Heart left ventricle (tissue), 16 donors: ENCODE measurements around the gene CAMTA1. TPM values are rescaled to one million over a fixed set of nuclear protein-coding genes. Genes with fewer than 3 reads are reported as not detected.

Experiments used
- ATAC-seq, 4 donors: fragments of 200-7000 bp; cut with Tn5 transposase; one replicate each; pipeline ENCODE4 v1.9.1; 2020 to 2022; ENCODE audit warnings: moderate library complexity in 4 of 4, mild to moderate bottlenecking in 3 of 4, moderate number of reproducible peaks in 1 of 4
- DNase-seq, 5 donors: peaks; one replicate each; pipeline ENCODE4 v3.0.0-alpha.2; 2020
- H3K27ac ChIP-seq, 12 donors: fragments of 200-600 bp; sonication (generic) in 4 of 12; one replicate each; pipeline versions ENCODE4 v1.5.0 to v1.8.0; 2016 to 2022; ENCODE audit warnings: mild to moderate bottlenecking in 2 of 12
- H3K27me3 ChIP-seq, 9 donors: fragments of 200-600 bp; sonication (generic) in 2 of 9; one replicate each; pipeline versions ENCODE4 v1.5.1 to v1.8.0; 2016 to 2022; ENCODE audit warnings: mild to moderate bottlenecking in 3 of 9
- H3K36me3 ChIP-seq, 9 donors: fragments of 200-600 bp; sonication (generic) in 2 of 9; one replicate each; pipeline versions ENCODE4 v1.5.0 to v1.8.0; 2018 to 2022; ENCODE audit warnings: mild to moderate bottlenecking in 2 of 9
- H3K4me1 ChIP-seq, 12 donors: fragments of 200-600 bp; sonication (generic) in 4 of 12; one replicate each; pipeline versions ENCODE4 v1.5.0 to v1.8.0; 2016 to 2022; ENCODE audit warnings: mild to moderate bottlenecking in 3 of 12
- H3K4me3 ChIP-seq, 12 donors: fragments of 200-600 bp; sonication (generic) in 4 of 12; one replicate each; pipeline versions ENCODE4 v1.5.0 to v1.8.0; 2017 to 2022; ENCODE audit warnings: mild to moderate bottlenecking in 9 of 12, moderate library complexity in 4 of 12
- H3K9me3 ChIP-seq, 12 donors: fragments of 200-600 bp; sonication (generic) in 4 of 12; one replicate each; pipeline versions ENCODE4 v1.5.0 to v1.8.0; 2016 to 2022; ENCODE audit warnings: mild to moderate bottlenecking in 1 of 12
- POLR2A ChIP-seq, 2 donors: fragments of 450-650 bp; IDR thresholded peaks; one replicate each; pipeline ENCODE4 v1.6.1; 2017; ENCODE audit warnings: antibody characterized with exemption in 2 of 2, mild to moderate bottlenecking in 2 of 2, moderate library complexity in 2 of 2
- WGBS, 4 donors: extraction: QIAGEN DNeasy Blood & Tissue Kit in 2 of 4; methylation state at CpG; one replicate each; pipeline versions ENCODE4 v1.1.5 to v1.1.7; 2013 to 2018; 5-methylcytosine and 5-hydroxymethylcytosine counted together
- intact Hi-C, 10 donors: fragments of 100-400 bp; cut with DNase I; formaldehyde crosslinking; loops; one replicate each; pipeline versions ENCODE4 v1.11.1 to v1.14.2; 2022
- polyA plus RNA-seq, 2 donors: library from polyadenylated mRNA; stranded (reverse); fragments of 200-250 nt; gene quantifications; one replicate each; pipeline ENCODE4 v1.2.3, GENCODE V29; 2013
- total RNA-seq, 9 donors: library from RNA; depleted of rRNA in 2 of 9; stranded (reverse); fragments of >200 nt in 2 of 9; fragmentation: NEBNext Ultra II Directional in 3 of 9; extraction: Animal tissue kit (Norgen Biotek cat#: 25700) in 3 of 9; gene quantifications; one replicate each; pipeline versions ENCODE4 v1.1.0 to v1.2.4, GENCODE V29; 2016 to 2023
- TF ChIP-seq, protein P1 (sequence below), 12 donors: fragments of 200-600 bp; sonication (generic) in 4 of 12; IDR thresholded peaks; one replicate each; pipeline versions ENCODE4 v1.5.0 to v1.8.0; 2018 to 2022; ENCODE audit warnings: antibody characterized with exemption in 12 of 12, mild to moderate bottlenecking in 5 of 12
- donor health status: ischemic (EF 13 %, LVEDD 7.1; RV severe dilation, severe dysfunction).
- donor health status: healthy with polysubstance abuse.
- donor health status: DM: no; HTN: yes; CAD: no.
- donor health status: DM: no; HTN: no; CAD: no.
- donor health status: ischemic (EF 25% LVEDD 6.9; RV normal size, moderate dysfunction).
- donor health status: ischemic (EF 25% LVEDD 5.7; RV mildly dilated, moderate dysfunction).
- donor health status: healthy.
- donor health status: DM: yes; HTN: yes; CAD: no.
- donor health status: ischemic (EF 35%, LVEDD 5.7; RV mildly dilated, moderate dysfunction).
- donor health status: nonischemic (EF 11% LVEDD 7.7; RV severe dilation, severe dysfunction).
- donor health status: DM: yes; HTN: yes; CAD: no.
- donor health status: PGD.
- donor health status: ischemic (EF 29% LVEDD 5.4; RV normal size, mild dysfunction).
- donor health status: nonischemic (EF 23%, LVEDD 6.1; RV moderate dilation, normal function).

The CAMTA1 gene
- total and polyA plus RNA-seq, 11 donors = 114 to 303 (median 137) TPM

- TF ChIP-seq POLR2A (IDR thresholded peaks at IDR 0.05) = no peak
- TF ChIP-seq, protein P1, sequence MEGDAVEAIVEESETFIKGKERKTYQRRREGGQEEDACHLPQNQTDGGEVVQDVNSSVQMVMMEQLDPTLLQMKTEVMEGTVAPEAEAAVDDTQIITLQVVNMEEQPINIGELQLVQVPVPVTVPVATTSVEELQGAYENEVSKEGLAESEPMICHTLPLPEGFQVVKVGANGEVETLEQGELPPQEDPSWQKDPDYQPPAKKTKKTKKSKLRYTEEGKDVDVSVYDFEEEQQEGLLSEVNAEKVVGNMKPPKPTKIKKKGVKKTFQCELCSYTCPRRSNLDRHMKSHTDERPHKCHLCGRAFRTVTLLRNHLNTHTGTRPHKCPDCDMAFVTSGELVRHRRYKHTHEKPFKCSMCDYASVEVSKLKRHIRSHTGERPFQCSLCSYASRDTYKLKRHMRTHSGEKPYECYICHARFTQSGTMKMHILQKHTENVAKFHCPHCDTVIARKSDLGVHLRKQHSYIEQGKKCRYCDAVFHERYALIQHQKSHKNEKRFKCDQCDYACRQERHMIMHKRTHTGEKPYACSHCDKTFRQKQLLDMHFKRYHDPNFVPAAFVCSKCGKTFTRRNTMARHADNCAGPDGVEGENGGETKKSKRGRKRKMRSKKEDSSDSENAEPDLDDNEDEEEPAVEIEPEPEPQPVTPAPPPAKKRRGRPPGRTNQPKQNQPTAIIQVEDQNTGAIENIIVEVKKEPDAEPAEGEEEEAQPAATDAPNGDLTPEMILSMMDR (IDR thresholded peaks at IDR 0.05) = no peak
- peaks cover 0 to 4% (median 0%) of the 10 kb centered on the region in 9 donors for H3K27me3 ChIP-seq
- DNase-seq (no peak), ATAC-seq (no peak)
- no peaks in the 10 kb centered on the region for H3K36me3 ChIP-seq
- intact Hi-C loops = no loop called here
- no peaks in the 10 kb centered on the region for H3K9me3 ChIP-seq
- H3K4me3 ChIP-seq = no peak overlapping the region
- 21 to 38% (median 34%) methylated on average over 5 of the region's 5 CpGs for WGBS, 4 donors
- H3K27ac ChIP-seq = no peak overlapping the region
- H3K4me1 ChIP-seq = no peaks in the 10 kb centered on the region
Observed at GRCh38 chr1:7089497-7089896, 304.2 kb downstream of the CAMTA1 start.

DNA sequence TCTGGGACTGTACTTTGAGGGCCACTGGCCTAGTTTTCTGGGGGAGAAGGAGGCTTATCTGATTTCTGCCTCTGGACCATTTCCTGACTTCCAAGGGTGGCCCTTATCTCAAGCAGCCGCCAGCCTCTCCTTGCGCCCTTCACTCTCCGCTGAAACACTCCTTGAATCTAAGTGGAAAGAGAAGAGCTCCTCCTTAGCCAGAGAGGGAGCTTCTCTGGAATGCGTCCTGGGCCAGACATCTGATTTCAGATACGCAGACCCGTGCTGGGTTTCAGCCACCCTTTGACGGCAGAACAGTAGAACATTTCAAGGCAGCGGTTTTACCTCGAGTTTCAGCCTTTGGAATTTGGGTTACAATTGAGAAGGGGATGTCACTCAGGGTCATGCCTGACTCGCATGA lies 308.0 kb downstream of the CAMTA1 start:
- ATAC-seq = no peak
- intact Hi-C loops = no loop called here
- no peak for DNase-seq
- 34 to 54% (median 35%) methylated on average over 10 of the region's 10 CpGs for WGBS, 4 donors
- Histone ChIP-seq H3K36me3 (no peaks in the 10 kb centered on the region), H3K9me3 (no peaks in the 10 kb centered on the region), H3K4me3 (no peak overlapping the region), H3K4me1 (no peaks in the 10 kb centered on the region), H3K27ac (no peak overlapping the region), H3K27me3 (peaks cover 0 to 12% (median 5%) of the 10 kb centered on the region in 9 donors)
- TF ChIP-seq, protein P1 (IDR thresholded peaks at IDR 0.05) = no peak
- no peak for TF ChIP-seq POLR2A (IDR thresholded peaks at IDR 0.05)

- H3K27me3 ChIP-seq = peaks cover 0 to 18% (median 5%) of the 10 kb centered on the region in 9 donors
- TF ChIP-seq, protein P1 (IDR thresholded peaks at IDR 0.05) = no peak
- TF ChIP-seq POLR2A (IDR thresholded peaks at IDR 0.05) = no peak
- intact Hi-C loops = no loop called here
- no peak overlapping the region for H3K27ac ChIP-seq
- no peaks in the 10 kb centered on the region for H3K9me3 ChIP-seq
- no peaks in the 10 kb centered on the region for H3K36me3 ChIP-seq
- H3K4me3 ChIP-seq = no peak overlapping the region
- no peak for ATAC-seq
- DNase-seq = no peak
- H3K4me1 ChIP-seq = no peaks in the 10 kb centered on the region
- 73 to 86% (median 85%) methylated on average over 4 of the region's 4 CpGs for WGBS, 4 donors
Observed at GRCh38 chr1:7094086-7094485, 308.8 kb downstream of the CAMTA1 start.

DNA sequence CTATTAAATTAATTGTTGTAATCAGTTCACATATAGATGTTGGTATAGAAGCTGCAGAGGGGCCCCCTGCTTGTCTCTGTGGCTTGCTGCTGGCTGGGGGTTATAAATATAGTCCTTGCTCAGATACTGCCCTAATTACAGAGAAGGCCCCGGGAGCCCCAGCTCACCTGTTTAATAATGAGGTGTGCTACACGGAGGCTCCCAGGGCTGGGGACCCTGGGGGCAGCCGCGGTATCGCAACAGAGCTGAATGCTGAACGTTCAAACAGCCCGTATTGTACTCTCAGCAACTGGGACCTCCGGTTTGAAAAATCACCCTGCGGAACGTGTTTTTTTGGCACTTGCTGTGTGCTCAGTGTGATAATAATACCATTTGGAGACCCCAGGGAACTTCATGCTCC lies 309.3 kb downstream of the CAMTA1 start:
- H3K4me3 ChIP-seq = no peak overlapping the region
- no peaks in the 10 kb centered on the region for H3K36me3 ChIP-seq
- H3K27ac ChIP-seq = no peak overlapping the region
- DNase-seq (no peak), ATAC-seq (no peak)
- H3K9me3 ChIP-seq = no peaks in the 10 kb centered on the region
- 79 to 89% (median 81%) methylated on average over 9 to 10 of the region's 10 CpGs for WGBS, 4 donors
- TF ChIP-seq, protein P1 (IDR thresholded peaks at IDR 0.05) = no peak
- no peak for TF ChIP-seq POLR2A (IDR thresholded peaks at IDR 0.05)
- intact Hi-C loops = no loop called here
- H3K27me3 ChIP-seq = peaks cover 0 to 22% (median 5%) of the 10 kb centered on the region in 9 donors
- no peaks in the 10 kb centered on the region for H3K4me1 ChIP-seq
